HepG2 (cell line): ENCODE data around the gene HINT1. TPM values are rescaled to one million over a fixed set of nuclear protein-coding genes. Genes with fewer than 3 reads are reported as not detected.
A peak's percentile ranks its signal among the peaks of the same experiment; 100 is the strongest.

Experiments used
- ADNP ChIP-seq: sonication (generic); formaldehyde crosslinking; IDR thresholded peaks from 2 replicates; pipeline ENCODE4 v1.4.0; 2020; ENCODE audit warnings: missing genetic modification reagents
- MATR3 ChIP-seq: sonication (generic); formaldehyde crosslinking; IDR thresholded peaks from 2 replicates; pipeline ENCODE4 v1.4.0; 2020; ENCODE audit warnings: missing genetic modification reagents
- MEIS2 ChIP-seq: sonication (generic); formaldehyde crosslinking; IDR thresholded peaks from 2 replicates; pipeline ENCODE4 v1.9.0; 2021; ENCODE audit warnings: mild to moderate bottlenecking, missing genetic modification reagents
- MXD4 ChIP-seq: IDR thresholded peaks from 2 replicates; pipeline ENCODE4 v1.6.1; 2016; ENCODE audit warnings: mild to moderate bottlenecking, missing biosample characterization, missing genetic modification reagents
- RFX5 ChIP-seq: IDR thresholded peaks from 2 replicates; pipeline ENCODE4 v1.6.1; 2011; ENCODE audit warnings: low read depth, low read length, improper control_type of control experiment
- SATB2 ChIP-seq: sonication (generic); formaldehyde crosslinking; IDR thresholded peaks from 2 replicates; pipeline ENCODE4 v1.5.0; 2020; ENCODE audit warnings: missing genetic modification reagents
- TSC22D2 ChIP-seq: sonication (generic); formaldehyde crosslinking; IDR thresholded peaks from 2 replicates; pipeline ENCODE4 v1.5.1; 2020; ENCODE audit warnings: missing genetic modification reagents, mild to moderate bottlenecking, borderline replicate concordance
- ZNF292 ChIP-seq: sonication (generic); formaldehyde crosslinking; IDR thresholded peaks from 2 replicates; pipeline ENCODE4 v1.8.1; 2022; ENCODE audit warnings: mild to moderate bottlenecking, low read depth, missing genetic modification reagents, borderline replicate concordance
- ZNF33A ChIP-seq: sonication (generic); formaldehyde crosslinking; IDR thresholded peaks from 2 replicates; pipeline ENCODE4 v1.5.1; 2020; ENCODE audit warnings: missing genetic modification reagents, mild to moderate bottlenecking, moderate library complexity, borderline replicate concordance
- ZNF547 ChIP-seq: sonication (generic); formaldehyde crosslinking; IDR thresholded peaks from 2 replicates; pipeline ENCODE4 v1.5.1; 2020; ENCODE audit warnings: mild to moderate bottlenecking, missing genetic modification reagents
- ZNF564 ChIP-seq: sonication (generic); formaldehyde crosslinking; IDR thresholded peaks from 2 replicates; pipeline ENCODE4 v1.8.1; 2023; ENCODE audit warnings: mild to moderate bottlenecking, missing genetic modification reagents
- ZNF615 ChIP-seq: sonication (generic); formaldehyde crosslinking; IDR thresholded peaks from 2 replicates; pipeline ENCODE4 v1.5.0; 2020; ENCODE audit warnings: mild to moderate bottlenecking, missing genetic modification reagents, borderline replicate concordance
- ZNF713 ChIP-seq: sonication (generic); formaldehyde crosslinking; IDR thresholded peaks from 2 replicates; pipeline ENCODE4 v1.4.0; 2020; ENCODE audit warnings: mild to moderate bottlenecking, missing genetic modification reagents
- ZNF720 ChIP-seq: sonication (generic); formaldehyde crosslinking; IDR thresholded peaks from 2 replicates; pipeline ENCODE4 v1.4.0; 2020; ENCODE audit warnings: missing genetic modification reagents
- ZNF746 ChIP-seq: sonication (generic); formaldehyde crosslinking; IDR thresholded peaks from 2 replicates; pipeline ENCODE4 v1.8.0; 2022; ENCODE audit warnings: mild to moderate bottlenecking, missing genetic modification reagents
- polyA plus RNA-seq, 8 experiments: library from polyadenylated mRNA; depleted of rRNA in 3 of 8; stranded (reverse) in 7 of 8; unstranded in 1 of 8; fragments of >200 nt; fragmentation: Illumina TruSeq in 4 of 8; extraction: Trizol in 4 of 8; gene quantifications; 2 replicates each; pipeline versions ENCODE4 v1.2.1 to v1.2.3, GENCODE V29; 2011 to 2016; ENCODE audit warnings: low read depth in 4 of 8, missing spikeins in 1 of 8, mixed read lengths in 1 of 8; ENCODE audit not compliant: insufficient read depth in 1 of 8
- total RNA-seq, 5 experiments: library from RNA; depleted of rRNA; stranded (reverse); fragments of >200 nt; fragmentation: Illumina TruSeq; extraction: Trizol; gene quantifications; 2 replicates each; pipeline ENCODE4 v1.2.3, GENCODE V29; 2016; ENCODE audit warnings: low read depth in 1 of 5
- TF ChIP-seq, protein P1 (sequence below): sonication (generic); formaldehyde crosslinking; IDR thresholded peaks from 2 replicates; pipeline ENCODE4 v1.4.0; 2020; ENCODE audit warnings: missing genetic modification reagents, borderline replicate concordance
- TF ChIP-seq, protein P2 (sequence below): sonication (generic); formaldehyde crosslinking; IDR thresholded peaks from 2 replicates; pipeline ENCODE4 v1.4.0; 2020; ENCODE audit warnings: missing genetic modification reagents
- TF ChIP-seq, protein P3 (sequence below): sonication (generic); formaldehyde crosslinking; IDR thresholded peaks from 2 replicates; pipeline ENCODE4 v1.8.1; 2023; ENCODE audit warnings: mild to moderate bottlenecking, missing genetic modification reagents
- TF ChIP-seq, protein P4 (sequence below): sonication (generic); formaldehyde crosslinking; IDR thresholded peaks from 2 replicates; pipeline ENCODE4 v1.8.0; 2022; ENCODE audit warnings: missing genetic modification reagents, mild to moderate bottlenecking, moderate library complexity, borderline replicate concordance

HINT1 gene
- total and polyA plus RNA-seq, 2 of the 13 experiments (the other 11 are each of a cell fraction or from before 2014, with no cell fraction given) = 428 to 997 TPM

DNA sequence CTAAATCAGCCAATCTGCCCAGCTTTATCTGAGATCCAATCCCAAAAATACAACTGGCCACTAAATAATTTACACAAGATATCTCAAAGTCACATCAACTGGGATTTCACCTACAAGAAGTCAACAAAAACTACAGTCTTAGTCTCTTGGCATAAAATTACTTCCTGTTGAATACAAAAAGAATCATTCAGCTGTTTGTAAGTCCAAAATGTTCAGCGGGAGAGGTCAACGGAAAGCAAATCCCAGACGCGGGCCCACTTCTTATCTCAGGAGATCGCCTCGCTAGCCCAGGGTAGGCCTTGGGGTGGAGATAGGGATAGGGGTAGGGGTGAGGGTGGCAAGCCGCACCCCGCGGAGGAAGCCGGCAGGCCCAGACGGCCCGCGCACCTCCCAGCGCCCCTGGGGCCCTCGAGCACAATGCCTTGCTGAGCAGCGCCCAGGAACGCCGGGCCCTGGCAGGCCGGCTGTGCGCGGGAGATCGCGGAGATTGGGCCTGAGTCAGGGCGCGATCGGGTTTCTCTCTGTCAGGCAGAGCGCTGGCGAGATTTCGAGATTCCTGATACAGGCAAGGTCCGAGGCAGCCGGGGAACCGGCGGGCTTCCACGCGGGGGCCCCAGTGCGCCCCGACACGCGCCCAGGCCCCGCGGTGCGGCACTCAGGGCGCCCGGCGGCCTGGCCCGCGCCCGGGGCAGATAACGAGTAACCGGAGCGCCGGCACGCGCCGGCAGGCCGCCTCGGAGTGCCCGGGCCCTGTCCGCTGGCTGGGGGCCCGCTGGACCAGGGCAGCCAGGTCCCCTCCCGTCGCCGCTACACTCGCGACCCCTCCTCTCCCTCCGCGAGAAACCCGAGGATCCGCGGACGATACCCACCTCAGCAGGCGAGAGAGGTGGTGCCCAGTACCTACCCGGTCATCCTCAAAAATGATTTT lies 601 bp downstream of the HINT1 start (continued):
- TF ChIP-seq ZNF33A (CRISPR knock-in tag) (0 out of 2 replicates have a peak, but pooled peaks have one; percentile 37), ZNF564 (CRISPR knock-in tag) (no peak; the same call in 1 of the 2 replicates), SATB2 (peak; percentile 80; the same call in 1 of the 2 replicates), ZNF292 (CRISPR knock-in tag) (no peak), ZNF746 (CRISPR knock-in tag) (no peak), ZNF713 (CRISPR knock-in tag) (no peak), RFX5 (no peak), MEIS2 (CRISPR knock-in tag) (peak; percentile 87; the same call in 1 of the 2 replicates), ZNF720 (CRISPR knock-in tag) (no peak), ADNP (no peak), TSC22D2 (CRISPR knock-in tag) (no peak), ZNF547 (CRISPR knock-in tag) (no peak; the same call in 1 of the 2 replicates), MXD4 (CRISPR knock-in tag) (no peak), MATR3 (CRISPR knock-in tag) (no peak), ZNF615 (CRISPR knock-in tag) (no peak)
- TF ChIP-seq, protein P1, sequence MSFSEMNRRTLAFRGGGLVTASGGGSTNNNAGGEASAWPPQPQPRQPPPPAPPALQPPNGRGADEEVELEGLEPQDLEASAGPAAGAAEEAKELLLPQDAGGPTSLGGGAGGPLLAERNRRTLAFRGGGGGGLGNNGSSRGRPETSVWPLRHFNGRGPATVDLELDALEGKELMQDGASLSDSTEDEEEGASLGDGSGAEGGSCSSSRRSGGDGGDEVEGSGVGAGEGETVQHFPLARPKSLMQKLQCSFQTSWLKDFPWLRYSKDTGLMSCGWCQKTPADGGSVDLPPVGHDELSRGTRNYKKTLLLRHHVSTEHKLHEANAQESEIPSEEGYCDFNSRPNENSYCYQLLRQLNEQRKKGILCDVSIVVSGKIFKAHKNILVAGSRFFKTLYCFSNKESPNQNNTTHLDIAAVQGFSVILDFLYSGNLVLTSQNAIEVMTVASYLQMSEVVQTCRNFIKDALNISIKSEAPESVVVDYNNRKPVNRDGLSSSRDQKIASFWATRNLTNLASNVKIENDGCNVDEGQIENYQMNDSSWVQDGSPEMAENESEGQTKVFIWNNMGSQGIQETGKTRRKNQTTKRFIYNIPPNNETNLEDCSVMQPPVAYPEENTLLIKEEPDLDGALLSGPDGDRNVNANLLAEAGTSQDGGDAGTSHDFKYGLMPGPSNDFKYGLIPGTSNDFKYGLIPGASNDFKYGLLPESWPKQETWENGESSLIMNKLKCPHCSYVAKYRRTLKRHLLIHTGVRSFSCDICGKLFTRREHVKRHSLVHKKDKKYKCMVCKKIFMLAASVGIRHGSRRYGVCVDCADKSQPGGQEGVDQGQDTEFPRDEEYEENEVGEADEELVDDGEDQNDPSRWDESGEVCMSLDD (CRISPR knock-in tag) = peak; percentile 77
- TF ChIP-seq, protein P2, sequence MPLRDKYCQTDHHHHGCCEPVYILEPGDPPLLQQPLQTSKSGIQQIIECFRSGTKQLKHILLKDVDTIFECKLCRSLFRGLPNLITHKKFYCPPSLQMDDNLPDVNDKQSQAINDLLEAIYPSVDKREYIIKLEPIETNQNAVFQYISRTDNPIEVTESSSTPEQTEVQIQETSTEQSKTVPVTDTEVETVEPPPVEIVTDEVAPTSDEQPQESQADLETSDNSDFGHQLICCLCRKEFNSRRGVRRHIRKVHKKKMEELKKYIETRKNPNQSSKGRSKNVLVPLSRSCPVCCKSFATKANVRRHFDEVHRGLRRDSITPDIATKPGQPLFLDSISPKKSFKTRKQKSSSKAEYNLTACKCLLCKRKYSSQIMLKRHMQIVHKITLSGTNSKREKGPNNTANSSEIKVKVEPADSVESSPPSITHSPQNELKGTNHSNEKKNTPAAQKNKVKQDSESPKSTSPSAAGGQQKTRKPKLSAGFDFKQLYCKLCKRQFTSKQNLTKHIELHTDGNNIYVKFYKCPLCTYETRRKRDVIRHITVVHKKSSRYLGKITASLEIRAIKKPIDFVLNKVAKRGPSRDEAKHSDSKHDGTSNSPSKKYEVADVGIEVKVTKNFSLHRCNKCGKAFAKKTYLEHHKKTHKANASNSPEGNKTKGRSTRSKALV = peak; percentile 39; the same call in 1 of the 2 replicates
- TF ChIP-seq, protein P3, sequence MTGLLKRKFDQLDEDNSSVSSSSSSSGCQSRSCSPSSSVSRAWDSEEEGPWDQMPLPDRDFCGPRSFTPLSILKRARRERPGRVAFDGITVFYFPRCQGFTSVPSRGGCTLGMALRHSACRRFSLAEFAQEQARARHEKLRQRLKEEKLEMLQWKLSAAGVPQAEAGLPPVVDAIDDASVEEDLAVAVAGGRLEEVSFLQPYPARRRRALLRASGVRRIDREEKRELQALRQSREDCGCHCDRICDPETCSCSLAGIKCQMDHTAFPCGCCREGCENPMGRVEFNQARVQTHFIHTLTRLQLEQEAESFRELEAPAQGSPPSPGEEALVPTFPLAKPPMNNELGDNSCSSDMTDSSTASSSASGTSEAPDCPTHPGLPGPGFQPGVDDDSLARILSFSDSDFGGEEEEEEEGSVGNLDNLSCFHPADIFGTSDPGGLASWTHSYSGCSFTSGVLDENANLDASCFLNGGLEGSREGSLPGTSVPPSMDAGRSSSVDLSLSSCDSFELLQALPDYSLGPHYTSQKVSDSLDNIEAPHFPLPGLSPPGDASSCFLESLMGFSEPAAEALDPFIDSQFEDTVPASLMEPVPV (CRISPR knock-in tag) = no peak; the same call in 1 of the 2 replicates
- TF ChIP-seq, protein P4, sequence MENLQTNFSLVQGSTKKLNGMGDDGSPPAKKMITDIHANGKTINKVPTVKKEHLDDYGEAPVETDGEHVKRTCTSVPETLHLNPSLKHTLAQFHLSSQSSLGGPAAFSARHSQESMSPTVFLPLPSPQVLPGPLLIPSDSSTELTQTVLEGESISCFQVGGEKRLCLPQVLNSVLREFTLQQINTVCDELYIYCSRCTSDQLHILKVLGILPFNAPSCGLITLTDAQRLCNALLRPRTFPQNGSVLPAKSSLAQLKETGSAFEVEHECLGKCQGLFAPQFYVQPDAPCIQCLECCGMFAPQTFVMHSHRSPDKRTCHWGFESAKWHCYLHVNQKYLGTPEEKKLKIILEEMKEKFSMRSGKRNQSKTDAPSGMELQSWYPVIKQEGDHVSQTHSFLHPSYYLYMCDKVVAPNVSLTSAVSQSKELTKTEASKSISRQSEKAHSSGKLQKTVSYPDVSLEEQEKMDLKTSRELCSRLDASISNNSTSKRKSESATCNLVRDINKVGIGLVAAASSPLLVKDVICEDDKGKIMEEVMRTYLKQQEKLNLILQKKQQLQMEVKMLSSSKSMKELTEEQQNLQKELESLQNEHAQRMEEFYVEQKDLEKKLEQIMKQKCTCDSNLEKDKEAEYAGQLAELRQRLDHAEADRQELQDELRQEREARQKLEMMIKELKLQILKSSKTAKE (CRISPR knock-in tag) = no peak
